H9 (cell line): Measurements from ENCODE around the gene TOMM70. TPM values are rescaled to one million over a fixed set of nuclear protein-coding genes. Genes with fewer than 3 reads are reported as not detected.

Source experiments
- DNase-seq: peaks from one replicate; pipeline ENCODE4 v3.0.0-alpha.2; 2017
- H2AFZ ChIP-seq: one replicate; pipeline ENCODE4 v1.6.1; 2013; ENCODE audit warnings: mild to moderate bottlenecking, low read length, control low read depth, moderate library complexity
- H2AK5ac ChIP-seq: 2 replicates; pipeline ENCODE4 v1.6.1; 2013; ENCODE audit warnings: low read length, control low read depth, mixed read lengths; ENCODE audit not compliant: insufficient read length
- H2BK120ac ChIP-seq: one replicate; pipeline ENCODE4 v1.6.1; 2013; ENCODE audit warnings: low read depth, mild to moderate bottlenecking, low read length, control low read depth, inconsistent platforms; ENCODE audit not compliant: poor library complexity, severe bottlenecking
- H2BK12ac ChIP-seq: 2 replicates; pipeline ENCODE4 v1.6.1; 2013; ENCODE audit warnings: low read length, control low read depth, mixed read lengths, low read depth; ENCODE audit not compliant: insufficient read length
- H2BK15ac ChIP-seq: 2 replicates; pipeline ENCODE4 v1.6.1; 2013; ENCODE audit warnings: low read depth, low read length, control low read depth
- H2BK20ac ChIP-seq: one replicate; pipeline ENCODE4 v1.6.1; 2013; ENCODE audit warnings: low read depth, mild to moderate bottlenecking, low read length, control low read depth, inconsistent platforms; ENCODE audit not compliant: poor library complexity, severe bottlenecking
- H2BK5ac ChIP-seq: 2 replicates; pipeline ENCODE4 v1.6.1; 2013; ENCODE audit warnings: low read length, control low read depth, mixed read lengths; ENCODE audit not compliant: insufficient read length
- H3K14ac ChIP-seq: 2 replicates; pipeline ENCODE4 v1.6.1; 2013; ENCODE audit warnings: low read length, control low read depth; ENCODE audit not compliant: insufficient read depth
- H3K18ac ChIP-seq: 2 replicates; pipeline ENCODE4 v1.6.1; 2013; ENCODE audit warnings: low read depth, mild to moderate bottlenecking, mixed read lengths, low read length, control low read depth; ENCODE audit not compliant: insufficient read length
- H3K23ac ChIP-seq: 2 replicates; pipeline ENCODE4 v1.6.1; 2013; ENCODE audit warnings: low read length, control low read depth, mixed read lengths, low read depth; ENCODE audit not compliant: insufficient read length
- H3K23me2 ChIP-seq: 2 replicates; pipeline ENCODE4 v1.6.1; 2013; ENCODE audit warnings: low read depth, mild to moderate bottlenecking, mixed read lengths, low read length, control low read depth; ENCODE audit not compliant: insufficient read length, poor library complexity, severe bottlenecking
- H3K27ac ChIP-seq: 2 replicates; pipeline ENCODE4 v1.5.1; 2013; ENCODE audit warnings: low read length, control low read depth, mixed read lengths, low read depth; ENCODE audit not compliant: insufficient read length
- H3K27me3 ChIP-seq: 2 replicates; pipeline ENCODE4 v1.6.1; 2013; ENCODE audit warnings: low read length, control low read depth, inconsistent platforms; ENCODE audit not compliant: insufficient read depth
- H3K4ac ChIP-seq: 2 replicates; pipeline ENCODE4 v1.6.1; 2013; ENCODE audit warnings: low read depth, mild to moderate bottlenecking, control low read depth, inconsistent platforms, low read length, moderate library complexity
- H3K4me1 ChIP-seq: 2 replicates; pipeline ENCODE4 v1.6.1; 2013; ENCODE audit warnings: low read length, control low read depth, inconsistent platforms; ENCODE audit not compliant: insufficient read depth
- H3K4me2 ChIP-seq: 2 replicates; pipeline ENCODE4 v1.6.1; 2013; ENCODE audit warnings: low read length, control low read depth, mixed read lengths; ENCODE audit not compliant: insufficient read length, insufficient read depth
- H3K56ac ChIP-seq: 2 replicates; pipeline ENCODE4 v1.6.1; 2013; ENCODE audit warnings: low read depth, mild to moderate bottlenecking, mixed read lengths, low read length, control low read depth; ENCODE audit not compliant: insufficient read length
- H3K79me1 ChIP-seq: 2 replicates; pipeline ENCODE4 v1.6.1; 2013; ENCODE audit warnings: low read depth, mild to moderate bottlenecking, moderate library complexity, low read length, control low read depth, inconsistent platforms; ENCODE audit not compliant: insufficient read depth, poor library complexity, severe bottlenecking
- H3K79me2 ChIP-seq: 2 replicates; pipeline ENCODE4 v1.6.1; 2013; ENCODE audit warnings: low read length, control low read depth, inconsistent platforms; ENCODE audit not compliant: insufficient read depth
- H3K9ac ChIP-seq: 2 replicates; pipeline ENCODE4 v1.6.1; 2013; ENCODE audit warnings: low read length, control low read depth, mixed read lengths; ENCODE audit not compliant: insufficient read length; ENCODE audit errors: extremely low read depth
- H3K9me3 ChIP-seq: one replicate; pipeline ENCODE4 v1.6.1; 2013; ENCODE audit warnings: low read depth, low read length, inconsistent platforms; ENCODE audit not compliant: control insufficient read depth
- H3T11ph ChIP-seq: one replicate; pipeline ENCODE4 v1.6.1; 2013; ENCODE audit warnings: mild to moderate bottlenecking, low read length, control low read depth, inconsistent platforms
- H4K20me1 ChIP-seq: one replicate; pipeline ENCODE4 v1.6.1; 2013; ENCODE audit not compliant: control insufficient read depth, insufficient read length, insufficient read depth
- H4K5ac ChIP-seq: 2 replicates; pipeline ENCODE4 v1.6.1; 2013; ENCODE audit warnings: low read depth, mild to moderate bottlenecking, mixed read lengths, low read length, control low read depth; ENCODE audit not compliant: insufficient read length
- H4K8ac ChIP-seq: replicated peaks from 2 replicates; pipeline ENCODE4 v1.6.1; 2013; ENCODE audit warnings: low read length, control low read depth, mixed read lengths, low read depth; ENCODE audit not compliant: insufficient read length
- H4K91ac ChIP-seq: 2 replicates; pipeline ENCODE4 v1.6.1; 2013; ENCODE audit warnings: low read depth, mild to moderate bottlenecking, moderate library complexity, mixed read lengths, low read length, control low read depth; ENCODE audit not compliant: insufficient read length
- H3K27ac Mint-ChIP-seq, 3 experiments: 2 replicates in 2 of 3; 3 replicates in 1 of 3; pipeline ENCODE4 v1.8.0; 2020 to 2021; ENCODE audit warnings: mixed read lengths in 3 of 3, mild to moderate bottlenecking in 1 of 3, moderate library complexity in 1 of 3
- H3K27me3 Mint-ChIP-seq: 2 replicates; pipeline ENCODE4 v1.8.0; 2021; ENCODE audit warnings: low read depth, mild to moderate bottlenecking, moderate library complexity, mixed read lengths
- H3K36me3 Mint-ChIP-seq, 3 experiments: 2 replicates in 2 of 3; 3 replicates in 1 of 3; pipeline ENCODE4 v1.8.0; 2020 to 2021; ENCODE audit warnings: low read depth in 3 of 3, mixed read lengths in 3 of 3; ENCODE audit not compliant: insufficient read depth in 1 of 3
- H3K4me1 Mint-ChIP-seq, 2 experiments: 2 replicates each; pipeline ENCODE4 v1.8.0; 2020; ENCODE audit warnings: mixed read lengths in 2 of 2
- H3K4me3 Mint-ChIP-seq, 2 experiments: 2 replicates in 1 of 2; 3 replicates in 1 of 2; pipeline ENCODE4 v1.8.0; 2020 to 2021; ENCODE audit warnings: mild to moderate bottlenecking in 2 of 2, mixed read lengths in 2 of 2, moderate library complexity in 1 of 2
- H3K9me3 Mint-ChIP-seq, 2 experiments: 2 replicates in 1 of 2; 3 replicates in 1 of 2; pipeline ENCODE4 v1.8.0; 2020; ENCODE audit warnings: mild to moderate bottlenecking in 2 of 2, mixed read lengths in 2 of 2, moderate library complexity in 1 of 2
- CTCF ChIP-seq: fragments of 200-600 bp; sonication (generic); conservative IDR thresholded peaks from 3 replicates; pipeline ENCODE4 v1.8.0; 2021; ENCODE audit warnings: antibody characterized with exemption, mild to moderate bottlenecking
- WGBS: extraction: QIAGEN DNeasy Blood & Tissue Kit; methylation state at CpG from one replicate; pipeline ENCODE4 v1.1.7; 2013; ENCODE audit warnings: missing lambda C conversion rate, low lambda C conversion rate, mixed read lengths; ENCODE audit not compliant: insufficient read length; ENCODE audit errors: extremely low coverage; 5-methylcytosine and 5-hydroxymethylcytosine counted together
- total RNA-seq: library from RNA; stranded (reverse); gene quantifications from 2 replicates; pipeline ENCODE4 v1.2.1, GENCODE V29; 2021

The TOMM70 gene
- total RNA-seq, 1 experiment from 2014 or later = 53.0 TPM

- peak; percentile 13; the same call in 1 of the 3 replicates for TF ChIP-seq CTCF
Measured at GRCh38 chr3:100403362-100404249, 2.7 kb upstream of the TOMM70 start.

More at GRCh38 chr3:100403362-100404249, 2.7 kb upstream of the TOMM70 start:
- Mint-ChIP-seq H3K4me3 (peak overlapping the region; percentile 83 to 91), H3K27ac (peak overlapping the region in 2 of 3 experiments; percentile 70 to 91; a peak in 2 of 7 replicates), H3K4me1 (peaks cover 38 to 39% of the 10 kb centered on the region in 2 experiments), H3K36me3 (peaks cover 9 to 25% (median 17%) of the 10 kb centered on the region in 3 experiments), H3K9me3 (no peaks in the 10 kb centered on the region), H3K27me3 (peaks cover 4% of the 10 kb centered on the region)
- Histone ChIP-seq H4K8ac (no peak overlapping the region), H3K23ac (no peak overlapping the region), H3K56ac (no peak overlapping the region), H2BK15ac (no peak overlapping the region), H3K9me3 (no peaks in the 10 kb centered on the region), H3K14ac (no peak overlapping the region), H3K4ac (no peak overlapping the region), H3K4me1 (0 out of 2 replicates have a peak, but pooled peaks cover 2% of the 10 kb centered on the region), H3K27me3 (no peaks in the 10 kb centered on the region), H3K79me2 (peaks cover 18% of the 10 kb centered on the region; the same call in 1 of the 2 replicates), H2BK5ac (no peak overlapping the region), H3K79me1 (peaks cover 2% of the 10 kb centered on the region), H3T11ph (no peak overlapping the region), H2BK120ac (no peak overlapping the region), H2BK12ac (no peak overlapping the region), H4K5ac (no peak overlapping the region), H3K9ac (peak overlapping the region; percentile 48), H4K91ac (no peak overlapping the region), H3K27ac (no peak overlapping the region), H3K23me2 (peaks cover 6% of the 10 kb centered on the region), H2BK20ac (no peak overlapping the region), H2AFZ (no peak overlapping the region), H2AK5ac (no peak overlapping the region), H3K4me2 (peak overlapping the region; percentile 74), H3K18ac (no peak overlapping the region), H4K20me1 (no peaks in the 10 kb centered on the region)
- DNase-seq = no peak
- no CpG with 5 or more reads among the region's 5 CpGs for WGBS
